Measurements from ENCODE around the gene PCDHB4.
A peak's percentile ranks its signal among the peaks of the same experiment; 100 is the strongest.
"Not testable (repeated sequence)": the region's sequence is repeated elsewhere in the genome, so short reads cannot be mapped to it uniquely, and the experiment has no call there.

The PCDHB4 gene

GRCh38 chr5:141149812-141150211, 28.2 kb downstream of the PCDHB4 start, which contains the start of gene PCDHB6:
TSS of gene PCDHB6 (plus strand) at chr5:141150057. CDS start at chr5:141150258, 201 bp downstream.
- DNase-seq = no peak

GRCh38 chr5:141150224-141150992, 28.8 kb downstream of the PCDHB4 start:
- DNase-seq = no peak

- no peak for DNase-seq
Measured at GRCh38 chr5:141150993-141151325, 29.3 kb downstream of the PCDHB4 start.

- not testable (repeated sequence) for DNase-seq
Measured at GRCh38 chr5:141151632-141152031, 30.0 kb downstream of the PCDHB4 start.

- DNase-seq = not testable (repeated sequence)
Measured at GRCh38 chr5:141152096-141152495, 30.5 kb downstream of the PCDHB4 start.

GRCh38 chr5:141155540-141156374, 34.1 kb downstream of the PCDHB4 start:
- no peak for DNase-seq

- not testable (repeated sequence) for DNase-seq
Measured at GRCh38 chr5:141157356-141157755, 35.7 kb downstream of the PCDHB4 start.

- DNase-seq = not testable (repeated sequence)
Measured at GRCh38 chr5:141157901-141158300, 36.3 kb downstream of the PCDHB4 start.

GRCh38 chr5:141172381-141173204, 51.0 kb downstream of the PCDHB4 start, which contains the start of gene PCDHB7:
TSS of gene PCDHB7 (plus strand) at chr5:141172644. CDS start at chr5:141172836, 192 bp downstream.
- DNase-seq = peak; percentile 12

GRCh38 chr5:141174291-141175104, 52.9 kb downstream of the PCDHB4 start:
- DNase-seq = not testable (repeated sequence)
